ENCODE results near the gene KCNG2.

Gene KCNG2

DNA sequence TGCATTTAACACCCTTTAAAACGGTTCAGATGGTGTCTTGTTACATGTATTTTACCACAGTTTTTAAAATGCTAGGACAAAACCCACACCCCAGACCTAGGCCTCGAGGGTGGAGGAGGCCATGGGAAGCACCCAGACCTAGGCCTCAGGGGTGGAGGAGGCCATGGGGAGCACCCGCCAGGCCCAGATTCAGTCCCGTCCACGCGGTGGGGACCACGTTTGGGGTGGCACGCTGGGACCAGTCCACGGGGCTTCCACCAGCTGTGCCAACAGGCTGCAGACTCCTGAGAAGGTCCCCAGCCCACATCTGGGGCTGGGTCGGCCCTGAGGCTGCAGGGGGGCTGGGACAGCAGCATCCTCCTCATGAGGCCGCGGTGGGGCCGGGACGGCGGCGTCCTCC is 90.3 kb downstream of the KCNG2 start:
- DNase-seq (ENCODE audit: extremely low read depth, low read depth): no peak
- H3K4me3 ChIP-seq (replicated peaks; ENCODE audit: low read depth, low read length): no peak overlapping the region
- TF ChIP-seq, protein P1, sequence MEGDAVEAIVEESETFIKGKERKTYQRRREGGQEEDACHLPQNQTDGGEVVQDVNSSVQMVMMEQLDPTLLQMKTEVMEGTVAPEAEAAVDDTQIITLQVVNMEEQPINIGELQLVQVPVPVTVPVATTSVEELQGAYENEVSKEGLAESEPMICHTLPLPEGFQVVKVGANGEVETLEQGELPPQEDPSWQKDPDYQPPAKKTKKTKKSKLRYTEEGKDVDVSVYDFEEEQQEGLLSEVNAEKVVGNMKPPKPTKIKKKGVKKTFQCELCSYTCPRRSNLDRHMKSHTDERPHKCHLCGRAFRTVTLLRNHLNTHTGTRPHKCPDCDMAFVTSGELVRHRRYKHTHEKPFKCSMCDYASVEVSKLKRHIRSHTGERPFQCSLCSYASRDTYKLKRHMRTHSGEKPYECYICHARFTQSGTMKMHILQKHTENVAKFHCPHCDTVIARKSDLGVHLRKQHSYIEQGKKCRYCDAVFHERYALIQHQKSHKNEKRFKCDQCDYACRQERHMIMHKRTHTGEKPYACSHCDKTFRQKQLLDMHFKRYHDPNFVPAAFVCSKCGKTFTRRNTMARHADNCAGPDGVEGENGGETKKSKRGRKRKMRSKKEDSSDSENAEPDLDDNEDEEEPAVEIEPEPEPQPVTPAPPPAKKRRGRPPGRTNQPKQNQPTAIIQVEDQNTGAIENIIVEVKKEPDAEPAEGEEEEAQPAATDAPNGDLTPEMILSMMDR (IDR thresholded peaks at IDR 0.05; ENCODE audit: low read depth, low read length, missing control alignments): no peak

DNA sequence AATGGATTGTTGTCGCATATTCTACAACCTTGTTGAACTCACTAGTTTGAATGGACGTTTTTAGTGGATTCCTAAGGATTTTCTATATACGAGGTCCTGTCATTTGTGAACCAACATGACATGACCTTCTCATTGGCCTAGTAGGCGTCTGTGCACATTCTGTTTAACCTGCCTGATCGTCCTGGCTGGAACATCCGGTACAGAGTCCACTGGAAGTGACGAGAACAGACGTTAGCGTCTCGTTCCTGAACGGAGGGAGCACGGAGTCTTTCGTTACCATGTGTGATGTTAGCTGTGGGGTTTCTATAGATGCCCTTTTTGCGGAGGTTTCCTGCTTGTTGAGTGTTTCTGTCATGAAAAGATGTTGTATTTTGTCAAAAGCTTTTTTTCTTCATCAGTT is 91.8 kb downstream of the KCNG2 start:
- DNase-seq (ENCODE audit: extremely low read depth, low read depth): no peak
- TF ChIP-seq, protein P1 (IDR thresholded peaks at IDR 0.05; ENCODE audit: low read depth, low read length, missing control alignments): no peak
- no peak overlapping the region for H3K4me3 ChIP-seq (replicated peaks; ENCODE audit: low read depth, low read length)

DNA sequence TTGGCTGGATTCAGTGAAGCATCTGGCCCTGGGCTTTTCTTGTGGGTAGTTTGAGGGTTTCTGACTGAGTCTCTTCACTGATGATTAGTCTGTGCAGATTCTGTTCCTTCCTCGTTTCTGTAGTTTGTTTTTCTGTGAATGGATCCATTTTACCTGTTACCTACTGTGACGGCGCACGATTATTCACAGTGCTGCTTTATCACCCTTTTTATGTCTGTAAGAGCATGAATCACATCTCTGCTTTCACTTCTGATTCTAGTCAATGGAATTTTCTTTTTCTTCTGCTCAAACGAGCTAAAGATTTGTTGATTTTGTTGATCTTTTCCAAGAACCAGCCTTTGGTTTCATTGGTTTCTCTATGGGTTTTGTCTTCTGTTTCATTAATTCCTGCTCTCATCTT is 92.9 kb downstream of the KCNG2 start:
- no peak for DNase-seq (ENCODE audit: extremely low read depth, low read depth)

DNA sequence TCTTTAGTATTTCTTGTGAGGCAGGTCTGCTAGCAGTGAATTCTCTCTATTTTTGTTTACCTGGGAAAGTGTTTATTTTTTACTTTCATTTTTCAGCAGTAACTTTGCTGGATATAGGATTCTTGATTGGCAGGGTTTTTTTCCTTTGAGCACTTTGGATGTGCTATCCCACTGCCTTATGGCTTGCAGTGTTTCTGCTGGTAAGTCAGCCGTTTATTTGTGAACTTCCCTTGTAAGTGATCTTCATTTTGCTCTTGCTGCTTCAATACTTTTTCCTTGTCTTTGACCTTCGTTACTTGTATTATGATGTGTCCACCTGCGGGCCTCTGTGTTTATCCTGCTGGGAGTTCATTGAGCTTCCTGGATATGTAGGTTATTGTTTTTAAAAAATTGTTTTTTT is 99.0 kb downstream of the KCNG2 start:
- no peak overlapping the region for H3K4me3 ChIP-seq (replicated peaks; ENCODE audit: low read depth, low read length)
- TF ChIP-seq, protein P1 (IDR thresholded peaks at IDR 0.05; ENCODE audit: low read depth, low read length, missing control alignments): no peak
- no peak for DNase-seq (ENCODE audit: extremely low read depth, low read depth)

More for the DNA sequence above, 92.9 kb downstream of the KCNG2 start:
- H3K4me3 ChIP-seq (replicated peaks; ENCODE audit: low read depth, low read length): no peak overlapping the region
- TF ChIP-seq, protein P1 (IDR thresholded peaks at IDR 0.05; ENCODE audit: low read depth, low read length, missing control alignments): no peak

DNA sequence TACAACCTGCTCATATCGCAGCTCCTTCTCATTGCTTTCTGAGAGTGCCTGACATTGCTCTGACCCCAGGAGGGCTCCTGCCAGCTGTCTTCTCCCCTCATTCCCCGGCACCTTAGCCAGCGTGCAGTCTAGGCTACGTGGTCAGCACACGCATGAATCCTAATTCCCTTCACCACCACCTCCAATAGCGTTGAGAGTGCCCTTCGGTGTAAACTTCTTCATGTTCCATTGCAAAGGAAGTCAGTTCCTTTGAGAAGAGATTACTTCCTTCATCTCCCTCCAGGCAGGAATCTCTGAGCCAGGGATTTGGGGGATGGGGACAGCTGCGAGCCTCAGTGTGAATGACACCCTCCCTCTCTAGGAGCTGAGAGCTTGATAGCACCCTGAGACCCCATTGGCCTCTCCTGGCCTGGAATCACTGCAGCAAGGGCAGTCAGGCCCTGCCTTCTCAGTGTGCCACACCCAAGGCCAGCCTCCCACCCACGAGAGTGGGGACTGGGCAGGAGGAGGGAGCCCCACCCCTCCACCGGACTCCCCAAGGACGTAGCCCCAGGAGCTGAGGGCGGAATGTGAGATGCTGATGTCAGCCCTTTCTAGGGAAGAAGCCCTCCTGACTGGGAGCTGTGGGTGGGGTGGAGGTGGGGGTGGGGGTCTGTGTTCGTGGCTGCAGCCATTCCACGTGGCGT is 100.3 kb downstream of the KCNG2 start:
- DNase-seq (ENCODE audit: extremely low read depth, low read depth): no peak
- TF ChIP-seq, protein P1 (IDR thresholded peaks at IDR 0.05; ENCODE audit: low read depth, low read length, missing control alignments): no peak
- no peak overlapping the region for H3K4me3 ChIP-seq (replicated peaks; ENCODE audit: low read depth, low read length)

DNA sequence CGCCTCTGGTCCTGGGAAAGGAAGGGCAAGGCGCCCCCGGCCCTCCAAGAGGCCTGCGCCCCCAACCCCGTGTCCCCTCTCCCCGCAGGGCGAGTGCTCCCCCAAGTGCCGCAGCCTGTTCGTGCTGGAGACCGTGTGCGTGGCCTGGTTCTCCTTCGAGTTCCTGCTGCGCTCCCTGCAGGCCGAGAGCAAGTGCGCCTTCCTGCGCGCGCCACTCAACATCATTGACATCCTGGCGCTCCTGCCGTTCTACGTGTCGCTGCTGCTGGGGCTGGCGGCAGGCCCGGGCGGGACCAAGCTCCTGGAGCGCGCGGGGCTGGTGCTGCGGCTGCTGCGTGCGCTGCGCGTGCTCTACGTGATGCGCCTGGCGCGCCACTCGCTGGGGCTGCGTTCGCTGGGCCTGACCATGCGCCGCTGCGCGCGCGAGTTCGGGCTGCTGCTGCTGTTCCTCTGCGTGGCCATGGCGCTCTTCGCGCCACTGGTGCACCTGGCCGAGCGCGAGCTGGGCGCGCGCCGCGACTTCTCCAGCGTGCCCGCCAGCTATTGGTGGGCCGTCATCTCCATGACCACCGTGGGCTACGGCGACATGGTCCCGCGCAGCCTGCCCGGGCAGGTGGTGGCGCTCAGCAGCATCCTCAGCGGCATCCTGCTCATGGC is 101.3 kb downstream of the KCNG2 start:
- no peak for DNase-seq (ENCODE audit: extremely low read depth, low read depth)
- H3K4me3 ChIP-seq (replicated peaks; ENCODE audit: low read depth, low read length): no peak overlapping the region
- TF ChIP-seq, protein P1 (IDR thresholded peaks at IDR 0.05; ENCODE audit: low read depth, low read length, missing control alignments): no peak

Data from HFF-Myc (cell line).